Subcutaneous adipose tissue (tissue), 4 donors: ENCODE results near the gene SAPCD2. TPM values are rescaled to one million over a fixed set of nuclear protein-coding genes. Genes with fewer than 3 reads are reported as not detected.

Experiments used
- CTCF ChIP-seq: fragments of 450-650 bp; IDR thresholded peaks from one replicate; pipeline ENCODE4 v1.5.1; 2016; ENCODE audit warnings: low read depth, mild to moderate bottlenecking, control low read depth, antibody characterized with exemption, moderate library complexity
- small RNA-seq: library from RNA; depleted of rRNA; stranded (forward); fragments of <200 nt; gene quantifications from one replicate; pipeline ENCODE3, GENCODE V24; 2016
- total RNA-seq, 4 donors: library from RNA; depleted of rRNA; stranded (reverse); fragments of >200 nt; gene quantifications; one replicate each; pipeline ENCODE4 v1.1.0, GENCODE V29; 2016

Gene SAPCD2
- total RNA-seq, 4 donors from 2014 or later: 0.19 to 0.66 (median 0.51) TPM; not detected in 1

DNA sequence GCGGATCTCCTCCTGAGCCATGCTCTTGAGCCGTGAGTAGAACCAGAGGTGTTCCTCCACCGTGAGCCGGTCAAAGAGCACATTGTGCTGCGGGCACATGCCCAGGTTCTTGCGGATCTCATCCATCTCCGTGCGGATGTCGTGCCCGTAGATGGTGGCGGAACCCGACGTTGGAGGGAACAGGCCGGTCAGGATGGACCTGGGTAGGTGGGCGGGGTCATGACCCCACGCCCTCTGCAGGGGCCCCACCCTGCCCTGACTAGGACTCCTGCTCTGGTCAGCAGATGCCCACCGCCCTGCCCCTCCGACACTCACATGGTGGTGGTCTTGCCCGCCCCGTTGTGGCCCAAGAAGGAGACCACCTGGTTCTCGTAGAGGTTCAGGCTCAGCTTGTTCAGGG is 54.4 kb downstream of the SAPCD2 start:
- TF ChIP-seq CTCF: no peak

GRCh38 chr9:137015540-137015930 is 54.8 kb downstream of the SAPCD2 start:
- TF ChIP-seq CTCF: no peak

GRCh38 chr9:137014776-137015539 is 55.4 kb downstream of the SAPCD2 start:
- no peak for TF ChIP-seq CTCF

DNA sequence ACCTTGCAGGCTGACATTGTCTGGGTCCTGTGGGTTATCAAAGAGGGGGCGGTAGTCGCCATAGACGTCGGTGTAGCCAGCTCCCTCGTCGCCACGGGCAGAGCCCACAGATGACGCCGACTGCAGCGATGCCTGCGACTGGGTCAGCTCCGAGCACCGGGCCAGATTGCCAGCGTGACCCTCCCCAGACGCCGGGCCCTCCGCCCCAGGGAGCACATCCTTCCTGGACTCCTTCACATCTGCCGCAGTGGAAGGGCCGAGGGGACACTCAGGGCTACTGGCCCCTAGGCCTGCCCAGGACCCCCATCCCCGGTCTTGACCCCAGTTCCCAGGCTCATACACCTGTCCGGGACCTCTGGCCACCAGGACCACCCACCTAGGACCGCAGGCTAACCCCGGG is 56.2 kb downstream of the SAPCD2 start:
- TF ChIP-seq CTCF: no peak

GRCh38 chr9:137013571-137013940 is 56.8 kb downstream of the SAPCD2 start:
- no peak for TF ChIP-seq CTCF

GRCh38 chr9:137012694-137013570 is 57.4 kb downstream of the SAPCD2 start:
- no peak for TF ChIP-seq CTCF

Small RNAs within 50 kb of the gene (small RNA-seq; reads per million reads assigned to genes)
- gene RF00153: not detected

Other genes starting within 250 kb of the SAPCD2 start
- 1 to 10 TPM in 1 of 4 donors, under 1 TPM in 3; 0.33 to 3.0 (median 0.48) TPM for gene AJM1, start 228.1 kb downstream of the SAPCD2 start, total RNA-seq
- 10 to 100 TPM; 31.8 to 56.6 (median 45.7) TPM for gene PHPT1, start 221.1 kb downstream of the SAPCD2 start, total RNA-seq
- 1 to 10 TPM in 2 of 4 donors, under 1 TPM in 1, not detected in 1; 0.68 to 1.5 (median 1.1) TPM for gene MAMDC4, start 218.2 kb downstream of the SAPCD2 start, total RNA-seq
- 100 to 1,000 TPM; 187 to 332 (median 293) TPM for gene EDF1, start 204.2 kb downstream of the SAPCD2 start, total RNA-seq
- 1 to 10 TPM; 2.9 to 7.7 (median 6.1) TPM for gene TRAF2, start 184.0 kb downstream of the SAPCD2 start, total RNA-seq
- gene FBXW5, start 125.8 kb downstream of the SAPCD2 start, total RNA-seq: 100 to 1,000 TPM in 3 of 4 donors, 10 to 100 TPM in 1; 87.9 to 363 (median 126) TPM
- gene C8G, start 125.3 kb downstream of the SAPCD2 start, total RNA-seq: 1 to 10 TPM in 1 of 4 donors, not detected in 3; 2.6 TPM
- not detected for gene LCN12, start 118.3 kb downstream of the SAPCD2 start, total RNA-seq
- 10 to 100 TPM; 15.5 to 57.3 (median 26.8) TPM for gene PTGDS, start 93.1 kb downstream of the SAPCD2 start, total RNA-seq
- gene LCNL1, start 87.6 kb downstream of the SAPCD2 start, total RNA-seq: not detected
- gene PAXX, start 78.1 kb downstream of the SAPCD2 start, total RNA-seq: 10 to 100 TPM in 3 of 4 donors, 1 to 10 TPM in 1; 5.1 to 30.6 (median 26.9) TPM
- gene CLIC3, start 74.0 kb downstream of the SAPCD2 start, total RNA-seq: 1 to 10 TPM in 2 of 4 donors, not detected in 2; 1.8 to 2.2 TPM
- gene ABCA2, start 42.3 kb downstream of the SAPCD2 start, total RNA-seq: 10 to 100 TPM; 13.5 to 58.6 (median 19.3) TPM
- under 1 TPM in 2 of 4 donors, not detected in 2; 0.22 to 0.34 TPM for gene FUT7, start 38.5 kb downstream of the SAPCD2 start, total RNA-seq
- 10 to 100 TPM; 17.5 to 61.6 (median 29.8) TPM for gene NPDC1, start 24.4 kb downstream of the SAPCD2 start, total RNA-seq
- not detected for gene ENTPD2, start 16.5 kb downstream of the SAPCD2 start, total RNA-seq
- gene UAP1L1, start 7.0 kb upstream of the SAPCD2 start, total RNA-seq: 10 to 100 TPM in 3 of 4 donors, 1 to 10 TPM in 1; 6.7 to 14.8 (median 11.2) TPM
- 10 to 100 TPM; 19.1 to 61.9 (median 47.8) TPM for gene MAN1B1, start 16.4 kb upstream of the SAPCD2 start, total RNA-seq
- gene DPP7, start 44.2 kb upstream of the SAPCD2 start, total RNA-seq: 100 to 1,000 TPM in 3 of 4 donors, 10 to 100 TPM in 1; 57.4 to 135 (median 117) TPM
- gene GRIN1, start 68.6 kb upstream of the SAPCD2 start, total RNA-seq: not detected
- not detected for gene LRRC26, start 99.5 kb upstream of the SAPCD2 start, total RNA-seq
- not detected for gene TMEM210, start 101.5 kb upstream of the SAPCD2 start, total RNA-seq
- gene ANAPC2, start 118.0 kb upstream of the SAPCD2 start, total RNA-seq: 10 to 100 TPM; 11.6 to 53.1 (median 22.6) TPM
- gene SSNA1, start 118.1 kb upstream of the SAPCD2 start, total RNA-seq: 10 to 100 TPM; 26.7 to 69.3 (median 55.8) TPM
- 10 to 100 TPM in 1 of 4 donors, 1 to 10 TPM in 3; 1.8 to 10.5 (median 4.9) TPM for gene TPRN, start 130.2 kb upstream of the SAPCD2 start, total RNA-seq
- 10 to 100 TPM; 19.9 to 29.7 (median 22.7) TPM for gene TMEM203, start 135.1 kb upstream of the SAPCD2 start, total RNA-seq
- gene NDOR1, start 135.1 kb upstream of the SAPCD2 start, total RNA-seq: 1 to 10 TPM; 2.6 to 6.2 (median 3.7) TPM
- gene RNF208, start 151.7 kb upstream of the SAPCD2 start, total RNA-seq: 1 to 10 TPM in 2 of 4 donors, under 1 TPM in 1, not detected in 1; 0.88 to 2.4 (median 1.9) TPM
- under 1 TPM in 1 of 4 donors, not detected in 3; 0.34 TPM for gene CYSRT1, start 154.6 kb upstream of the SAPCD2 start, total RNA-seq
- gene RNF224, start 156.9 kb upstream of the SAPCD2 start, total RNA-seq: not detected
- not detected for gene SLC34A3, start 160.3 kb upstream of the SAPCD2 start, total RNA-seq
- 100 to 1,000 TPM in 2 of 4 donors, 10 to 100 TPM in 2; 92.0 to 213 (median 150) TPM for gene TUBB4B, start 170.7 kb upstream of the SAPCD2 start, total RNA-seq
- not detected for gene STPG3, start 180.7 kb upstream of the SAPCD2 start, total RNA-seq
- gene NELFB, start 184.8 kb upstream of the SAPCD2 start, total RNA-seq: 10 to 100 TPM; 19.4 to 37.0 (median 30.8) TPM
- gene TOR4A, start 207.2 kb upstream of the SAPCD2 start, total RNA-seq: 1 to 10 TPM; 3.3 to 9.0 (median 6.6) TPM
- 10 to 100 TPM in 1 of 4 donors, 1 to 10 TPM in 2, under 1 TPM in 1; 0.51 to 11.5 (median 2.9) TPM for gene NRARP, start 231.7 kb upstream of the SAPCD2 start, total RNA-seq